Neural cell (in vitro differentiated cells): Measurements from ENCODE around the gene APOE. TPM values are rescaled to one million over a fixed set of nuclear protein-coding genes. Genes with fewer than 3 reads are reported as not detected.

ENCODE experiments used
- H2AFZ ChIP-seq: fragments of 200-600, 300-800 bp; sonication (generic), shearing (Covaris generic); 2 replicates; pipeline ENCODE4 v1.6.0; 2014; ENCODE audit warnings: low read depth, mild to moderate bottlenecking, antibody characterized with exemption, low read length, moderate library complexity
- H3F3A ChIP-seq: fragments of 200-600 bp; shearing (Covaris generic); 2 replicates; pipeline ENCODE4 v1.6.1; 2016; ENCODE audit warnings: mild to moderate bottlenecking, moderate library complexity, mixed read lengths, antibody characterized with exemption, low read length; ENCODE audit not compliant: insufficient read depth, poor library complexity, severe bottlenecking
- H3K27ac ChIP-seq: fragments of 200-600, 300-800 bp; sonication (generic), shearing (Covaris generic); 2 replicates; pipeline ENCODE4 v1.5.1; 2014; ENCODE audit warnings: mild to moderate bottlenecking, low read length, moderate library complexity
- H3K27me3 ChIP-seq: fragments of 300-800, 200-600 bp; sonication (generic), shearing (Covaris generic); 2 replicates; pipeline ENCODE4 v1.6.0; 2014; ENCODE audit warnings: mild to moderate bottlenecking, low read depth, low read length, moderate library complexity; ENCODE audit not compliant: insufficient read depth
- H3K36me3 ChIP-seq: fragments of 300-800, 200-600 bp; sonication (generic), shearing (Covaris generic); 2 replicates; pipeline ENCODE4 v1.5.1; 2014; ENCODE audit warnings: mild to moderate bottlenecking, antibody characterized with exemption, low read length, moderate library complexity; ENCODE audit not compliant: insufficient read depth
- H3K4me2 ChIP-seq: fragments of 300-800, 200-600 bp; sonication (generic), shearing (Covaris generic); 2 replicates; pipeline ENCODE4 v1.6.0; 2014; ENCODE audit warnings: mild to moderate bottlenecking, low read length
- H3K4me3 ChIP-seq: fragments of 300-800, 200-600 bp; sonication (generic), shearing (Covaris generic); 2 replicates; pipeline ENCODE4 v1.5.1; 2014; ENCODE audit warnings: mild to moderate bottlenecking, low read length, moderate library complexity
- H3K79me2 ChIP-seq: fragments of 200-600 bp; shearing (Covaris generic); replicated peaks from 2 replicates; pipeline ENCODE4 v1.6.0; 2014; ENCODE audit warnings: mild to moderate bottlenecking, low read length, moderate library complexity; ENCODE audit not compliant: insufficient read depth
- H3K9ac ChIP-seq: fragments of 300-800, 200-600 bp; sonication (generic), shearing (Covaris generic); 2 replicates; pipeline ENCODE4 v1.6.1; 2016; ENCODE audit warnings: mild to moderate bottlenecking, low read length, mixed read lengths
- H3K9me2 ChIP-seq: fragments of 200-600 bp; shearing (Covaris generic); 2 replicates; pipeline ENCODE4 v1.6.1; 2016; ENCODE audit warnings: mild to moderate bottlenecking, low read length, mixed read lengths; ENCODE audit not compliant: insufficient read depth
- H3K9me3 ChIP-seq: fragments of 200-600, 300-800 bp; sonication (generic), shearing (Covaris generic); 2 replicates; pipeline ENCODE4 v1.6.1; 2016; ENCODE audit warnings: mild to moderate bottlenecking, mixed run types, low read length, moderate library complexity, mixed read lengths
- H4K20me1 ChIP-seq: fragments of 200-600 bp; shearing (Covaris generic); 2 replicates; pipeline ENCODE4 v1.6.1; 2016; ENCODE audit warnings: mild to moderate bottlenecking, mixed run types; ENCODE audit not compliant: insufficient read depth
- EZH2 ChIP-seq: fragments of 200-600, 300-800 bp; shearing (Covaris generic), sonication (generic); IDR thresholded peaks from 2 replicates; pipeline ENCODE4 v1.6.1; 2014; ENCODE audit warnings: antibody characterized with exemption, low read length, borderline replicate concordance, mild to moderate bottlenecking; ENCODE audit not compliant: insufficient read depth, poor library complexity, severe bottlenecking
- MXI1 ChIP-seq: fragments of 450-650 bp; conservative IDR thresholded peaks from 2 replicates; pipeline ENCODE4 v1.6.1; 2014; ENCODE audit warnings: antibody characterized with exemption, mild to moderate bottlenecking; ENCODE audit not compliant: poor library complexity, severe bottlenecking
- POLR2AphosphoS5 ChIP-seq: IDR thresholded peaks from 2 replicates; pipeline ENCODE4 v1.6.1; 2012
- SMC3 ChIP-seq: fragments of 450-650 bp; conservative IDR thresholded peaks from 2 replicates; pipeline ENCODE4 v1.6.1; 2014; ENCODE audit warnings: antibody characterized with exemption, mild to moderate bottlenecking, moderate library complexity; ENCODE audit not compliant: poor library complexity
- TAF1 ChIP-seq: IDR thresholded peaks from 2 replicates; pipeline ENCODE4 v1.6.1; 2012; ENCODE audit warnings: low read depth
- polyA plus RNA-seq: library from polyadenylated mRNA; depleted of rRNA; stranded (reverse); fragments of >200 nt; gene quantifications from 2 replicates; pipeline ENCODE4 v1.2.3, GENCODE V29; 2014
- TF ChIP-seq, protein P1 (sequence below): fragments of 450-650 bp; IDR thresholded peaks from 2 replicates; pipeline ENCODE4 v1.5.1; 2014; ENCODE audit warnings: antibody characterized with exemption, mild to moderate bottlenecking, moderate library complexity; ENCODE audit not compliant: poor library complexity, severe bottlenecking
- TF ChIP-seq, protein P2 (sequence below): IDR thresholded peaks from 2 replicates; pipeline ENCODE4 v1.6.1; 2012; ENCODE audit warnings: borderline replicate concordance

Gene APOE
- polyA plus RNA-seq, 1 donor from 2014 or later: 8.7 TPM

DNA sequence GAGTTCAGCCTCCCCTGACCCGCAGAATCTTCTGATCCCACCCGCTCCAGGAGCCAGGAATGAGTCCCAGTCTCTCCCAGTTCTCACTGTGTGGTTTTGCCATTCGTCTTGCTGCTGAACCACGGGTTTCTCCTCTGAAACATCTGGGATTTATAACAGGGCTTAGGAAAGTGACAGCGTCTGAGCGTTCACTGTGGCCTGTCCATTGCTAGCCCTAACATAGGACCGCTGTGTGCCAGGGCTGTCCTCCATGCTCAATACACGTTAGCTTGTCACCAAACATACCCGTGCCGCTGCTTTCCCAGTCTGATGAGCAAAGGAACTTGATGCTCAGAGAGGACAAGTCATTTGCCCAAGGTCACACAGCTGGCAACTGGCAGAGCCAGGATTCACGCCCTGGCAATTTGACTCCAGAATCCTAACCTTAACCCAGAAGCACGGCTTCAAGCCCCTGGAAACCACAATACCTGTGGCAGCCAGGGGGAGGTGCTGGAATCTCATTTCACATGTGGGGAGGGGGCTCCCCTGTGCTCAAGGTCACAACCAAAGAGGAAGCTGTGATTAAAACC is 1.1 kb upstream of the APOE start:
- no peak overlapping the region for H3K9ac ChIP-seq
- TF ChIP-seq SMC3: no peak
- TF ChIP-seq, protein P1, sequence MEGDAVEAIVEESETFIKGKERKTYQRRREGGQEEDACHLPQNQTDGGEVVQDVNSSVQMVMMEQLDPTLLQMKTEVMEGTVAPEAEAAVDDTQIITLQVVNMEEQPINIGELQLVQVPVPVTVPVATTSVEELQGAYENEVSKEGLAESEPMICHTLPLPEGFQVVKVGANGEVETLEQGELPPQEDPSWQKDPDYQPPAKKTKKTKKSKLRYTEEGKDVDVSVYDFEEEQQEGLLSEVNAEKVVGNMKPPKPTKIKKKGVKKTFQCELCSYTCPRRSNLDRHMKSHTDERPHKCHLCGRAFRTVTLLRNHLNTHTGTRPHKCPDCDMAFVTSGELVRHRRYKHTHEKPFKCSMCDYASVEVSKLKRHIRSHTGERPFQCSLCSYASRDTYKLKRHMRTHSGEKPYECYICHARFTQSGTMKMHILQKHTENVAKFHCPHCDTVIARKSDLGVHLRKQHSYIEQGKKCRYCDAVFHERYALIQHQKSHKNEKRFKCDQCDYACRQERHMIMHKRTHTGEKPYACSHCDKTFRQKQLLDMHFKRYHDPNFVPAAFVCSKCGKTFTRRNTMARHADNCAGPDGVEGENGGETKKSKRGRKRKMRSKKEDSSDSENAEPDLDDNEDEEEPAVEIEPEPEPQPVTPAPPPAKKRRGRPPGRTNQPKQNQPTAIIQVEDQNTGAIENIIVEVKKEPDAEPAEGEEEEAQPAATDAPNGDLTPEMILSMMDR: peak; percentile 23
- no peak for TF ChIP-seq POLR2AphosphoS5
- no peak for TF ChIP-seq EZH2
- no peak for TF ChIP-seq MXI1
- no peaks in the 10 kb centered on the region for H3K79me2 ChIP-seq
- H3K36me3 ChIP-seq: no peaks in the 10 kb centered on the region
- no peaks in the 10 kb centered on the region for H3K9me2 ChIP-seq
- H3K27me3 ChIP-seq: peaks cover 8% of the 10 kb centered on the region
- H3K4me3 ChIP-seq: no peak overlapping the region
- H3K4me2 ChIP-seq: no peak overlapping the region
- H3K27ac ChIP-seq: no peak overlapping the region
- H3F3A ChIP-seq: no peaks in the 10 kb centered on the region
- no peak overlapping the region for H2AFZ ChIP-seq
- no peaks in the 10 kb centered on the region for H4K20me1 ChIP-seq
- no peaks in the 10 kb centered on the region for H3K9me3 ChIP-seq

DNA sequence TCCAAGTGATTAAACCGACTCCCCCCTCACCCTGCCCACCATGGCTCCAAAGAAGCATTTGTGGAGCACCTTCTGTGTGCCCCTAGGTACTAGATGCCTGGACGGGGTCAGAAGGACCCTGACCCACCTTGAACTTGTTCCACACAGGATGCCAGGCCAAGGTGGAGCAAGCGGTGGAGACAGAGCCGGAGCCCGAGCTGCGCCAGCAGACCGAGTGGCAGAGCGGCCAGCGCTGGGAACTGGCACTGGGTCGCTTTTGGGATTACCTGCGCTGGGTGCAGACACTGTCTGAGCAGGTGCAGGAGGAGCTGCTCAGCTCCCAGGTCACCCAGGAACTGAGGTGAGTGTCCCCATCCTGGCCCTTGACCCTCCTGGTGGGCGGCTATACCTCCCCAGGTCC is 2.0 kb downstream of the APOE start:
- Histone ChIP-seq H3K4me3 (no peak overlapping the region), H3K27me3 (peaks cover 8% of the 10 kb centered on the region), H3K36me3 (no peaks in the 10 kb centered on the region), H3K9ac (no peak overlapping the region), H2AFZ (no peak overlapping the region), H3K9me3 (no peaks in the 10 kb centered on the region), H3K79me2 (no peaks in the 10 kb centered on the region), H3K9me2 (no peaks in the 10 kb centered on the region), H3K27ac (no peak overlapping the region), H3F3A (no peaks in the 10 kb centered on the region), H3K4me2 (no peak overlapping the region), H4K20me1 (no peaks in the 10 kb centered on the region)
- no peak for TF ChIP-seq POLR2AphosphoS5
- no peak for TF ChIP-seq SMC3

DNA sequence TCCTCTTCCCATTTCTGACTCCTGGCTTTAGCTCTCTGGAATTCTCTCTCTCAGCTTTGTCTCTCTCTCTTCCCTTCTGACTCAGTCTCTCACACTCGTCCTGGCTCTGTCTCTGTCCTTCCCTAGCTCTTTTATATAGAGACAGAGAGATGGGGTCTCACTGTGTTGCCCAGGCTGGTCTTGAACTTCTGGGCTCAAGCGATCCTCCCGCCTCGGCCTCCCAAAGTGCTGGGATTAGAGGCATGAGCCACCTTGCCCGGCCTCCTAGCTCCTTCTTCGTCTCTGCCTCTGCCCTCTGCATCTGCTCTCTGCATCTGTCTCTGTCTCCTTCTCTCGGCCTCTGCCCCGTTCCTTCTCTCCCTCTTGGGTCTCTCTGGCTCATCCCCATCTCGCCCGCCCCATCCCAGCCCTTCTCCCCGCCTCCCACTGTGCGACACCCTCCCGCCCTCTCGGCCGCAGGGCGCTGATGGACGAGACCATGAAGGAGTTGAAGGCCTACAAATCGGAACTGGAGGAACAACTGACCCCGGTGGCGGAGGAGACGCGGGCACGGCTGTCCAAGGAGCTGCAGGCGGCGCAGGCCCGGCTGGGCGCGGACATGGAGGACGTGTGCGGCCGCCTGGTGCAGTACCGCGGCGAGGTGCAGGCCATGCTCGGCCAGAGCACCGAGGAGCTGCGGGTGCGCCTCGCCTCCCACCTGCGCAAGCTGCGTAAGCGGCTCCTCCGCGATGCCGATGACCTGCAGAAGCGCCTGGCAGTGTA is 2.7 kb downstream of the APOE start:
- Histone ChIP-seq H2AFZ (no peak overlapping the region), H3K9me3 (no peaks in the 10 kb centered on the region), H3K36me3 (no peaks in the 10 kb centered on the region), H3K79me2 (no peaks in the 10 kb centered on the region), H3K9ac (no peak overlapping the region), H3K4me3 (no peak overlapping the region), H4K20me1 (no peaks in the 10 kb centered on the region), H3K27me3 (peaks cover 8% of the 10 kb centered on the region), H3F3A (no peaks in the 10 kb centered on the region), H3K4me2 (no peak overlapping the region), H3K27ac (no peak overlapping the region), H3K9me2 (no peaks in the 10 kb centered on the region)
- no peak for TF ChIP-seq EZH2
- no peak for TF ChIP-seq TAF1
- TF ChIP-seq, protein P2, sequence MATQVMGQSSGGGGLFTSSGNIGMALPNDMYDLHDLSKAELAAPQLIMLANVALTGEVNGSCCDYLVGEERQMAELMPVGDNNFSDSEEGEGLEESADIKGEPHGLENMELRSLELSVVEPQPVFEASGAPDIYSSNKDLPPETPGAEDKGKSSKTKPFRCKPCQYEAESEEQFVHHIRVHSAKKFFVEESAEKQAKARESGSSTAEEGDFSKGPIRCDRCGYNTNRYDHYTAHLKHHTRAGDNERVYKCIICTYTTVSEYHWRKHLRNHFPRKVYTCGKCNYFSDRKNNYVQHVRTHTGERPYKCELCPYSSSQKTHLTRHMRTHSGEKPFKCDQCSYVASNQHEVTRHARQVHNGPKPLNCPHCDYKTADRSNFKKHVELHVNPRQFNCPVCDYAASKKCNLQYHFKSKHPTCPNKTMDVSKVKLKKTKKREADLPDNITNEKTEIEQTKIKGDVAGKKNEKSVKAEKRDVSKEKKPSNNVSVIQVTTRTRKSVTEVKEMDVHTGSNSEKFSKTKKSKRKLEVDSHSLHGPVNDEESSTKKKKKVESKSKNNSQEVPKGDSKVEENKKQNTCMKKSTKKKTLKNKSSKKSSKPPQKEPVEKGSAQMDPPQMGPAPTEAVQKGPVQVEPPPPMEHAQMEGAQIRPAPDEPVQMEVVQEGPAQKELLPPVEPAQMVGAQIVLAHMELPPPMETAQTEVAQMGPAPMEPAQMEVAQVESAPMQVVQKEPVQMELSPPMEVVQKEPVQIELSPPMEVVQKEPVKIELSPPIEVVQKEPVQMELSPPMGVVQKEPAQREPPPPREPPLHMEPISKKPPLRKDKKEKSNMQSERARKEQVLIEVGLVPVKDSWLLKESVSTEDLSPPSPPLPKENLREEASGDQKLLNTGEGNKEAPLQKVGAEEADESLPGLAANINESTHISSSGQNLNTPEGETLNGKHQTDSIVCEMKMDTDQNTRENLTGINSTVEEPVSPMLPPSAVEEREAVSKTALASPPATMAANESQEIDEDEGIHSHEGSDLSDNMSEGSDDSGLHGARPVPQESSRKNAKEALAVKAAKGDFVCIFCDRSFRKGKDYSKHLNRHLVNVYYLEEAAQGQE: no peak
